Measurements from ENCODE around the gene MTUS2.

Gene MTUS2

GRCh38 chr13:29239653-29240525 is 419.8 kb downstream of the MTUS2 start:
- no peak for DNase-seq (ENCODE audit: low spot score)

GRCh38 chr13:29254626-29255370 is 434.7 kb downstream of the MTUS2 start:
- no peak for DNase-seq (ENCODE audit: low spot score)

- no peak for DNase-seq (ENCODE audit: low spot score)
Measured at GRCh38 chr13:29255567-29255966, 435.4 kb downstream of the MTUS2 start.

GRCh38 chr13:29260684-29261083 is 440.5 kb downstream of the MTUS2 start:
- no peak for DNase-seq (ENCODE audit: low spot score)

- DNase-seq (ENCODE audit: low spot score): no peak
Measured at GRCh38 chr13:29266261-29266660, 446.1 kb downstream of the MTUS2 start.

- peak; percentile 43 for DNase-seq (ENCODE audit: low spot score)
Measured at GRCh38 chr13:29266756-29267733, 446.9 kb downstream of the MTUS2 start.

- DNase-seq (ENCODE audit: low spot score): peak; percentile 4
Measured at GRCh38 chr13:29270271-29270985, 450.3 kb downstream of the MTUS2 start.

- no peak for DNase-seq (ENCODE audit: low spot score)
Measured at GRCh38 chr13:29271606-29272005, 451.5 kb downstream of the MTUS2 start.

- peak; percentile 22 for DNase-seq (ENCODE audit: low spot score)
Measured at GRCh38 chr13:29279356-29280254, 459.5 kb downstream of the MTUS2 start.

- peak; percentile 26 for DNase-seq (ENCODE audit: low spot score)
Measured at GRCh38 chr13:29281932-29282495, 461.9 kb downstream of the MTUS2 start.

GRCh38 chr13:29284726-29285125 is 464.6 kb downstream of the MTUS2 start:
- DNase-seq (ENCODE audit: low spot score): no peak

- no peak for DNase-seq (ENCODE audit: low spot score)
Measured at GRCh38 chr13:29287237-29287636, 467.1 kb downstream of the MTUS2 start.

GRCh38 chr13:29292045-29292444 is 471.9 kb downstream of the MTUS2 start:
- no peak for DNase-seq (ENCODE audit: low spot score)

GRCh38 chr13:29294821-29295220 is 474.7 kb downstream of the MTUS2 start:
- DNase-seq (ENCODE audit: low spot score): no peak

GRCh38 chr13:29301027-29301426 is 480.9 kb downstream of the MTUS2 start:
- no peak for DNase-seq (ENCODE audit: low spot score)

GRCh38 chr13:29304148-29304547 is 484.0 kb downstream of the MTUS2 start:
- DNase-seq (ENCODE audit: low spot score): no peak

GRCh38 chr13:29310806-29311205 is 490.7 kb downstream of the MTUS2 start:
- peak; percentile 46 for DNase-seq (ENCODE audit: low spot score)

GRCh38 chr13:29315847-29316246 is 495.7 kb downstream of the MTUS2 start:
- DNase-seq (ENCODE audit: low spot score): no peak

GRCh38 chr13:29317828-29318227 is 497.7 kb downstream of the MTUS2 start:
- no peak for DNase-seq (ENCODE audit: low spot score)

- peak; percentile 16 for DNase-seq (ENCODE audit: low spot score)
Measured at GRCh38 chr13:29318741-29319140, 498.6 kb downstream of the MTUS2 start.

Data from Ammon's horn (tissue), 1 donor.